SK-N-SH treated with all-trans-retinoic acid at 6 μM for 48 hours (cell line): ENCODE measurements around the gene TNFRSF9.

Experiments used
- ARNTL ChIP-seq: fragments of 450-650 bp; formaldehyde crosslinking; IDR thresholded peaks from 2 replicates; pipeline ENCODE4 v1.5.0; 2020; ENCODE audit warnings: low read depth, mild to moderate bottlenecking, moderate library complexity, borderline replicate concordance
- CSDC2 ChIP-seq: fragments of 250-450 bp; sonication (Bioruptor Pico); IDR thresholded peaks from 2 replicates; pipeline ENCODE4 v1.5.0; 2020; ENCODE audit warnings: mild to moderate bottlenecking, moderate library complexity
- PATZ1 ChIP-seq: fragments of 250-450 bp; sonication (Bioruptor Pico); IDR thresholded peaks from 2 replicates; pipeline ENCODE4 v1.8.0; 2020; ENCODE audit warnings: mild to moderate bottlenecking, moderate library complexity, borderline replicate concordance
- PPARA ChIP-seq: fragments of 250-450 bp; sonication (Bioruptor Pico); IDR thresholded peaks from 2 replicates; pipeline ENCODE4 v1.5.0; 2020; ENCODE audit warnings: mild to moderate bottlenecking, borderline replicate concordance
- RARB ChIP-seq: fragments of 250-450 bp; sonication (Bioruptor Pico); IDR thresholded peaks from 2 replicates; pipeline ENCODE4 v1.8.0; 2021; ENCODE audit warnings: mild to moderate bottlenecking, moderate library complexity
- TCF4 ChIP-seq: fragments of 250-450 bp; sonication (Bioruptor Pico); IDR thresholded peaks from 2 replicates; pipeline ENCODE4 v1.8.0; 2021; ENCODE audit warnings: mild to moderate bottlenecking, moderate library complexity, borderline replicate concordance
- TOX ChIP-seq: fragments of 250-450 bp; sonication (Bioruptor Pico); IDR thresholded peaks from 2 replicates; pipeline ENCODE4 v1.8.0; 2021; ENCODE audit warnings: mild to moderate bottlenecking, moderate library complexity, borderline replicate concordance
- ZFP3 ChIP-seq: fragments of 250-450 bp; sonication (Bioruptor Pico); IDR thresholded peaks from 2 replicates; pipeline ENCODE4 v1.5.0; 2020; ENCODE audit warnings: mild to moderate bottlenecking, moderate library complexity
- ZFP30 ChIP-seq: fragments of 450-650 bp; formaldehyde crosslinking; IDR thresholded peaks from 2 replicates; pipeline ENCODE4 v1.5.0; 2022; ENCODE audit warnings: mild to moderate bottlenecking, moderate library complexity
- ZNF565 ChIP-seq: fragments of 450-650 bp; formaldehyde crosslinking; conservative IDR thresholded peaks from 2 replicates; pipeline ENCODE4 v1.5.0; 2020; ENCODE audit warnings: low read depth, mild to moderate bottlenecking, moderate library complexity
- ZNF70 ChIP-seq: fragments of 450-650 bp; formaldehyde crosslinking; IDR thresholded peaks from 2 replicates; pipeline ENCODE4 v1.5.0; 2020; ENCODE audit warnings: mild to moderate bottlenecking, moderate library complexity
- ZNF8 ChIP-seq: fragments of 450-650 bp; formaldehyde crosslinking; IDR thresholded peaks from 2 replicates; pipeline ENCODE4 v1.5.0; 2020; ENCODE audit warnings: mild to moderate bottlenecking, moderate library complexity

GRCh38 chr1:7980984-7981383 lies 40.3 kb upstream of the TNFRSF9 start:
- TF ChIP-seq PPARA (CRISPR knock-in tag) (no peak), ZNF565 (no peak), ZNF8 (CRISPR knock-in tag) (no peak), ARNTL (CRISPR knock-in tag) (no peak), RARB (CRISPR knock-in tag) (no peak), ZNF70 (CRISPR knock-in tag) (no peak), ZFP30 (CRISPR knock-in tag) (no peak), PATZ1 (CRISPR knock-in tag) (no peak), ZFP3 (CRISPR knock-in tag) (no peak), TOX (CRISPR knock-in tag) (no peak), CSDC2 (no peak), TCF4 (no peak)
